Measurements from ENCODE around the gene LPXN. TPM values are rescaled to one million over a fixed set of nuclear protein-coding genes. Genes with fewer than 3 reads are reported as not detected.
"Not testable (repeated sequence)": the region's sequence is repeated elsewhere in the genome, so short reads cannot be mapped to it uniquely, and the experiment has no call there.

Gene LPXN
- total RNA-seq, 2 donors from 2014 or later, result 9.3 to 13.3 TPM

- ATAC-seq, result no peak
- DNase-seq, result no peak
- intact Hi-C loops (cut with DNase I, micrococcal nuclease), result no loop called here
Measured at GRCh38 chr11:58582437-58582836, 6.8 kb upstream of the LPXN start.

- DNase-seq (no peak), ATAC-seq (no peak)
- intact Hi-C loops (cut with DNase I, micrococcal nuclease), result no loop called here
Measured at GRCh38 chr11:58580311-58580710, 4.7 kb upstream of the LPXN start.

GRCh38 chr11:58579192-58580129 lies 3.8 kb upstream of the LPXN start:
- DNase-seq (peak; percentile 91 to 94), ATAC-seq (peak; percentile 58)
- intact Hi-C loops (cut with DNase I, micrococcal nuclease), result no loop called here

DNA sequence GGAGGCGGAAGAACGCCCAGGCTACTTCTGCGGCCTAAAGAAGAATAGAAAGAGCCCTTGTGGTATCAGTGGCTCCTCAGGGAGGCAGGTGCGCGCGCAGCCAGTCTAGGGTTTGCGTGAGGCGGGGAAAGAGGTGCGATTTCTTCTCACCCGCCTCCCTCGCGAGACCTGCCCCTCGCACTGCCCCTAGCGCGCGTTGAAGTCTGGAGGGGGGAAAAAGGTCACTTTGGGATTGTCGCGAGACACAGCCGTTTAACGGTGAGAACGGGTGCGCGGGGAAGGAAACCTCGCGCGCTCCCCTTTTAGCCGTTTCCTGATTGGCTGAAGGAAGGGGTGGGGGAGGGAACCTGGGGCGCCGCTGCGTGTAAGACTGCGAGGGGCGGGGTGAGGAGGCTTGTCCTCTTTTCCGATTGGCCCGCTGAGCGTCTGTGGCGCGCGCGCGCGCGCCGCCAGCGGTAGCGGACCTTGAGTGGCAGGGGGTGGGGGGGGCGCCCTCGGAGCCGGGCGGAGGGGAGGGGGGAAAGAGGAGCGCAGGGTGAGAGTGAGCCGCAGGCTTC lies 3.1 kb upstream of the LPXN start, which contains the start of gene ZFP91:
Gene ZFP91, plus strand, starts transcription at position 429 of the 557 bp plus-strand sequence. CDS start 219 bp downstream, outside the sequence.
- intact Hi-C loops (cut with DNase I, micrococcal nuclease), result no loop called here
- ATAC-seq (peak; percentile 72), DNase-seq (peak; percentile 98)

GRCh38 chr11:58578136-58578634 lies 2.5 kb upstream of the LPXN start:
- ATAC-seq, result peak; percentile 67
- DNase-seq, result peak; percentile 93 to 95
- intact Hi-C loops (cut with DNase I, micrococcal nuclease), result no loop called here

GRCh38 chr11:58577555-58578135 lies 2.0 kb upstream of the LPXN start:
- ATAC-seq (no peak), DNase-seq (peak in 1 of 2 donors; percentile 69)
- intact Hi-C loops (cut with DNase I, micrococcal nuclease), result no loop called here

DNA sequence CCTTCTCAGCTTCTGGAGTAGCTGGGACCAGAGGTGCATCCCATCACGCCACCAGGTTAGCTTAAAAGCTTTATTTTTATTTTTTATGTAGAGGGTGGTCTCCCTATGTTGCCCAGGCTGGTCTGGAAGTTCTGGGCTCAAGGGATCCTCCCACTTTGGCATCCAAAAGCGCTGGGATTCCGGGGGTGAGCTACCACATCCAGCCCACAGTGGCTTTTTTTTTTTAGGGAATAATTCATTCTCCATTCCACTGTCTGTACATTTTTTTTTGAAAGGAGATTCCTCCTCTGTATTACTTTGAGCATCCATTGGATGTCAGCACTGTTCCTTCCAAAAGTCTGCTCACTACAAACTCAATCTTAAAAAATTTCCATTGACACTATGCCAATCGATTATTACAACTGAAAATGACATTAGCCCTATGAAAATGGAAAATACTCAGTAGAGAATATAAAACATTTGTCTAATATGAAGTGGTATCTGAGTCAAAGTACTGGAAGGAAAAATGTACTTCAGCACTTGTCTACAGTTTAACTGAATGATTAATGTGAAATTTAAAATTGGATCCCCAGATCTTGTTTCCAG lies 1.3 kb upstream of the LPXN start:
- intact Hi-C loops (cut with DNase I, micrococcal nuclease), result no loop called here
- no peak for ATAC-seq
- DNase-seq, result no peak

DNA sequence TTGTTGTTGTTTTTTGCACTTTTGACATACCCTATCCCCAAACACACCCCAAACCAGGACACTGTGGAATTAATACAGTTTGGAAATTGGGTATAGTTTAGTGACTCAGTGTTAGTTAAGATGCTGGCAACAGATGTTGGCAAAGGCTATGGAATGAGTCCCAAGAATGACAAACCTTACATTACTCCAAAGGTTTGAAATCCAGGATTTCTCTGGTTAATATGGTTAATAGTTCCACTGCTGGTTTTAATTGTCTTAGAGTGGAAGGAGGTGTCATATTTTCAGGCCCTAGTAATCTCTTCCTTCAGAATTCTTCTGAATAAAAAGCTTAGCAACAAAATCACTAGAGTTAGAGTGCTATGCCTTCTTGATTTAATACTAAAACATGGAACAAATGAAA lies 775 bp downstream of the LPXN start:
- no peak for ATAC-seq
- intact Hi-C loops (cut with DNase I, micrococcal nuclease), result no loop called here
- DNase-seq, result no peak

DNA sequence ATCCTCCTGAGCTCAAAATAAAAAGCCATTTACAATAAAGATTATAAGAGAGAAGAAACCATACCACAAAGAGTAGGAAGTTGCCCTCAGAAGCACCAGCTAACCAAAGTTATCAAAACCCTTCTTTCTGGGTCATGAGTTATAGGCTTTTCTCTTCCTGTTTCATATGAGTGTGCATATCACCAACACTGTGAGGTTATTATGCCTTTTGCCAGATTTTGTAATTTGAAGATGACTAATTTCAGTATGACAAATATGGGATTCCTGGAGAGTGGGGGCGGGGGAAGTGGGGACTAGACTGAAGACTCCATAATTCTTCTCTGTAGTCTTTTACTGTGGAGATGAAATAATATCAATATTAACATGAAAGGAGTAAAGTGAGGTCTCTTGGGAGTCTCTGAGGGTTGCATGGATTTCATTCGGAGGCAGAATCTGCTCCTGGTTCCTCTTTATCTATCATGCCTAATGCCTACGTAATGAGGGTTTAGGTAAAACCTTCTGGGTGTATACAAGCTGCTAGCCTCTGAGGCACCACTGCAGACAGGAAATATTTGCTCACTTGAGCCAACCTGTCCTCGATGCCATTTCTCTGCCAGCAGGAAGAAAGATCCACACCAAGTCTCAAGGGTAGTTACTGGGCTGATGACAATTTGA lies 2.1 kb downstream of the LPXN start:
- ATAC-seq (no peak), DNase-seq (peak in 1 of 2 donors; percentile 42)
- intact Hi-C loops (cut with DNase I, micrococcal nuclease), result no loop called here

DNA sequence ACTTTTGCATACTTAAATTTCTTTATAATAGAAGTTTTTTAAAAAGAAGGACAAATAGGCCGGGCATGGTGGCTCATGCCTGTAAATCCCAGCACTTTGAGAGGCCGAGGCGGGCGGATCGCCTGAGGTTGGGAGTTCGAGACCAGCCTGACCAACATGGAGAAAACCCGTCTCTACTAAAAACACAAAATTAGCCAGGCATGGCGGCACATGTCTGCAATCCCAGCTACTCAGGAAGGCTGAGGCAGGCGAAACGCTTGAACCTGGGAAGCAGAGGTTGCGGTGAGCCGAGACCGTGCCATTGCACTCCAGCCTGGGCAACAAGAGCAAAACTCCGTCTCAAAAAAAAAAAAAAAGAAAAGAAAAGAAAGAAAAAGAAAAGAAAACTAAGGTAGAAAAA lies 2.8 kb downstream of the LPXN start:
- ATAC-seq; intact Hi-C loops (cut with DNase I, micrococcal nuclease): not testable (repeated sequence)

DNA sequence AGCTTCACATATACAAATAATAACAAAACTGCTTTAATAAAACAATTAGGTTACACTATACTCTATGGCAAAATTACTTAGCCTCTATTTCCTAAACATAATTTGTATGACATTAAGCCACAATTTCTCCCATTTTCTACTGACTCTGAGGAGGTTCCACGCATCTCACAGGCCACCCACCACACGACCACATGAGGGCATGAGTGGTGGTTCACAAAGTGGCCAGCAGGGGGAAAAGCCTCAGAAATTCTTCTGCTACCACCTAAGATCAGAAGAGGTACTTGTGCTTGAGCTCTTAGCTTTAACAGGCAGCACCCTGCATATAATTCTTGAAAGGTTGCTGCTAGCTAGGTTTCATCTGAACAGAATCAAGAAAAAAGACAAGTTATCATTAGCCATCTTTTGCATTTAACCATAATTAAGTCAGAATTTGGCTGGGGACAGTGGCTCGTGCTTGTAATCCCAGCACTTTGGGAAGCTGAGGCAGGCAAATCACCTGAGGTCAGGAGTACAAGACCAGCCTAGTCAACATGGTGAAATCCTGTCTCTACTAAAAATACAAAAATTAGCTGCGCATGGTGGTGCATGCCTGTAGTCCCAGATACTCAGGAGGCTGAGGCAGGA lies 7.7 kb downstream of the LPXN start:
- ATAC-seq (peak; percentile 80), DNase-seq (peak; percentile 36 to 77)
- intact Hi-C loops (cut with DNase I, micrococcal nuclease), result no loop called here

More for the DNA sequence above, 2.8 kb downstream of the LPXN start:
- DNase-seq, result not testable (repeated sequence)

- no peak for DNase-seq
- intact Hi-C loops (cut with DNase I, micrococcal nuclease), result no loop called here
- no peak for ATAC-seq
Measured at GRCh38 chr11:58564231-58564630, 11.4 kb downstream of the LPXN start.

- peak; percentile 70 for ATAC-seq
- DNase-seq, result no peak
- intact Hi-C loops (cut with DNase I, micrococcal nuclease), result no loop called here
Measured at GRCh38 chr11:58562375-58562800, 13.3 kb downstream of the LPXN start.

DNA sequence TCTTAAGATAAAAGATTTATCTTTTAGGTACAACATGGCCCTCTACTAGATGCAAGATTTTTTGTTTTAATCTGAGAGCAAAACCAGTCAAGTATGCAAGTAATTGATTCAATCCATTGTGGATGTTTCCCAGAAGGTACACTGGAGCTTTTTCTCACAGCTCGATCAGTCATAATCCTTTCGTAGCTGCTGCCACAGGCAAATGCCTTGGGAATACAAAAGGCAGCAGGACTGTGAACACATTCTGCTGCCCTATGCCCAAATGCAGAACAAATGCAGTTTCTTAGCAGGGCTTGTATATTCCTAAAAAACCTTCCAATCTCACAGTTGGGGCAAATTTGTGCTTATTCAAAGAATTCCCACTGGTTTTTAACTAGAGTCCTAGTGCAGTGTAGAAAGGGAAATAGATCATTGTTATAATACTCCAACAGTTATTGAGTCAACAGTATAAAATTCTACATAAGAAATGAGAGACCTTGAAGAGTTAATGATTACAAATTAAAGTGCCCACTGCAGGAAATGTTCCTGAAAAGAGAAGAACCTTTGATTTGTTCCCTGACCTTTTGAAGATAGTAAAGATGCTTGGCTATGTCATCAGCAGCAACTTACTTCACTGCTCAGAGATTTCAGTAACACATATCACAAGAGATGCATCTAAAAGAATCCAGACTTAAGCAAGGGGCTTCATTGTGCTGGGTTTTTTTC lies 14.1 kb downstream of the LPXN start:
- intact Hi-C loops (cut with DNase I, micrococcal nuclease), result no loop called here
- ATAC-seq (peak; percentile 87), DNase-seq (no peak)

- ATAC-seq, result no peak
- intact Hi-C loops (cut with DNase I, micrococcal nuclease), result no loop called here
- DNase-seq, result no peak
Measured at GRCh38 chr11:58560842-58561241, 14.8 kb downstream of the LPXN start.

DNA sequence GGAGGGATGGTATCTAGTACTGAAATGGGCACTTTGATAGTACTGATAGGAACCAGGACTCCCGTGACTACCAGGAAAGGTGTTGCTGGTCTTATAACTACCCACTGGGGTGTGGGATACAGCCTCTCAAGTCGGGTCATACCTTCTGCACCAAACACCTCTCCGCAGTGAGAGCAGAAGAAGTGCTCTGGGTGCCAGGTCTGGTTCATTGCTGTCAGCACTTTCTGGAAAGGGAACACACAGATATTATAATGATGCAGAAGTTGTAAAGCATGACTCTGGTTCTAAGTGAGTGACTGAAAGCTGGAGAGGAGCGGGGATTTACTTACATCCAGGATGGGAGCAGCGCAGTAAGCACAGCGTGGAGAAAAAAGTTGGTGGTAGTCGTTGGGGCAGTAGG lies 26.0 kb downstream of the LPXN start:
- DNase-seq (no peak), ATAC-seq (no peak)
- intact Hi-C loops (cut with DNase I, micrococcal nuclease), result no loop called here

DNA sequence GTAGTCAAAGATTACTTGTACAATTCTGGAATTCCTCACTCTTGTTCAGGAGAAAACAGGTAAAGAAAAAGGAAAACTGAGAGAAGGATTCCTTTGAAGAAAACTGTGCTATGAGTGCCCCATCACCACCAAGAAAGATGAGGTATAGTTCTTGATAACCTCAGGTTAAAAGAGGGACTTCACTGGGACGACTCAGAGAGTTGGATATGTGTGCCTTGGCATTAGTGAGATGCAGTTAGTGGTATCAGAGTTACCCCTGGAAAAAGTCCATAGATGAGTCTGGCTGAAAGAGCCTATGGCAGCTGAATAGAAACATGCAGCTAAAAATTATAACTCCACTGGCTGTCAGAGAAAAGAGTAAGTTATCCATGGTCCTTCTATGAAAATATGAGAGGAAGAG lies 28.8 kb downstream of the LPXN start:
- intact Hi-C loops (cut with DNase I, micrococcal nuclease), result no loop called here
- ATAC-seq (no peak), DNase-seq (no peak)

- intact Hi-C loops (cut with DNase I, micrococcal nuclease), result no loop called here
- ATAC-seq, result no peak
- no peak for DNase-seq
Measured at GRCh38 chr11:58531865-58532341, 43.8 kb downstream of the LPXN start.
